Astrocyte of the cerebellum (primary cell): ENCODE measurements around the gene GALNT16.
"Not testable (repeated sequence)": the region's sequence is repeated elsewhere in the genome, so short reads cannot be mapped to it uniquely, and the experiment has no call there.

Experiments used
- DNase-seq: peaks from one replicate; pipeline ENCODE4 v3.0.0-alpha.2; 2011; ENCODE audit warnings: low read depth
- H3K4me3 ChIP-seq: 2 replicates; pipeline ENCODE4 v1.5.1; 2011; ENCODE audit warnings: mild to moderate bottlenecking, low read depth, low read length, moderate library complexity
- in situ Hi-C: cut with HindIII; loops from 2 replicates; pipeline ENCODE4 v1.10.0; 2017; ENCODE audit warnings: low sequenced_read_pairs
- TF ChIP-seq, protein P1 (sequence below): IDR thresholded peaks from 2 replicates; pipeline ENCODE4 v1.5.1; 2012; ENCODE audit warnings: low read length, low read depth, moderate library complexity, mild to moderate bottlenecking; ENCODE audit errors: missing control alignments

The GALNT16 gene

DNA sequence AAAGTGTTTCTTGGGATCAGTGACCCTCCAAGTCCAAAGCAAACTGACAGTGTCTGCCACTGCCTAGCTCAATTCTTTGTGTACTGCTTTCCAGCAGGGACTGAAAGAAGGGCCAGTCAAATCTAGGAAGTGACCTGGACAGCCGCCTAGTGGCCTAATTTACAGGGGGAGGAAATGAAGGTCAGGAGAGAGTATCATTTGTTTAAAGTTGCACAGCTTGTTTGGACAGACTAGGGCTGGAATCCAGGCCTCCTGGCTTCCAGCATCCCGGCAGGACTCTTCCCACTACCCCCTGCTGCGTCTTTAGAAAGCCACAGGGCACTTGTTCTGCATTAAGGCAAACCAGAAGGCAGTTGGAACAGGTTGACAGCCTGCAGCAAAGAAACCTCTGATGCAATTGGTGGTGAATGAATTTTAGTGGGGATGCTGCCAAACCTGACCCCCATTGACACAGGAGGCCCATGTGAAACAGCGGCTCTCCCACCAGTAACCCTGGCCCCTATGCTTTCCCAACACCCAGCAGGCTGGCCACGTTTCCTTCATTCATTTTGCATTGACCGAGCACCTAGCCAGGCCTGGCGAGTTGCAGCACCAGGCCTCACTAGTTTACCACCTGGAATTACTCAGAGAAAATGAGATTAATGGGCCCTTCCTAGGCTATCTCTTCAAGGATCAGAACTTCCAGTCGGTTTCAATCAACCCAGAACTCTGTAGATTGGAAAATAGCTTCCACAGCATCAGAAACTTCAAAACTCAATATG is 28.2 kb downstream of the GALNT16 start:
- peak; percentile 98 for DNase-seq
- in situ Hi-C loops: no loop called here
- TF ChIP-seq, protein P1, sequence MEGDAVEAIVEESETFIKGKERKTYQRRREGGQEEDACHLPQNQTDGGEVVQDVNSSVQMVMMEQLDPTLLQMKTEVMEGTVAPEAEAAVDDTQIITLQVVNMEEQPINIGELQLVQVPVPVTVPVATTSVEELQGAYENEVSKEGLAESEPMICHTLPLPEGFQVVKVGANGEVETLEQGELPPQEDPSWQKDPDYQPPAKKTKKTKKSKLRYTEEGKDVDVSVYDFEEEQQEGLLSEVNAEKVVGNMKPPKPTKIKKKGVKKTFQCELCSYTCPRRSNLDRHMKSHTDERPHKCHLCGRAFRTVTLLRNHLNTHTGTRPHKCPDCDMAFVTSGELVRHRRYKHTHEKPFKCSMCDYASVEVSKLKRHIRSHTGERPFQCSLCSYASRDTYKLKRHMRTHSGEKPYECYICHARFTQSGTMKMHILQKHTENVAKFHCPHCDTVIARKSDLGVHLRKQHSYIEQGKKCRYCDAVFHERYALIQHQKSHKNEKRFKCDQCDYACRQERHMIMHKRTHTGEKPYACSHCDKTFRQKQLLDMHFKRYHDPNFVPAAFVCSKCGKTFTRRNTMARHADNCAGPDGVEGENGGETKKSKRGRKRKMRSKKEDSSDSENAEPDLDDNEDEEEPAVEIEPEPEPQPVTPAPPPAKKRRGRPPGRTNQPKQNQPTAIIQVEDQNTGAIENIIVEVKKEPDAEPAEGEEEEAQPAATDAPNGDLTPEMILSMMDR: peak; percentile 55
- H3K4me3 ChIP-seq: no peak overlapping the region

DNA sequence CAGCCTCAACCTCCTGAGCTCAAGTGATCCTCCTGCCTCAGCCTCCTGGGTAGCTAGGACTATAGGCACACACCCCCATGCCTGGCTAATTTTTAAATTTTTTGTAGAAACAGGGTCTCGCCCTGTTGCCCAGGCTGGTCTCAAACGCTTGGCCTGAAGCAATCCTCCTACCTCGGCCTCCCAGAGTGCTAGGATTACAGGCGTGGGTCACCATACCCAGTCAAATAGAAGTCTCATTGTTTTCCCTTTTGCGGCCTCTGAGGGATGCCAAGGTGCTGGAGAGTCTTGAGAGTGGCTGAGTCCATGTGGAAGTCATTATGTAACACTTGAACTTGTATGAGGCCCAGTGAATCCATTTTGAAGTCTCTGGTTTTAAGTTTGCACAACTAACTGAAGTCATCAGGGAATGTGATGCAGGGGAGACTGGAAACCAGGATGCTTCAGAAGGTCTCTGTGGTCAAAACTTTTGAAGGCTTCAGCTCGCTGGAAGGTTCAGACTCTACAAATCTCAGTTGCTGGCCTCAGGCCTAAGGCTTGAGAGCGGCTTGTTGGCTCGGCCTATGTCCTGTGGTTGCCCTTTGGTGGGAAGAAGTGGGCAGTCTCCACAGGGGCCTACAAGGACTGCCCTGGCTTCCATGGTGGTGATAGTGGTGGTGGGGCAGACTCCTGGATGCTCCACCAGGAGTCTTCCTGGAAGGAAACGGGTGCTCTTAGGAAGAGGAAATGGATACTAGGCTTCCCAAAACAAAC is 29.2 kb downstream of the GALNT16 start:
- DNase-seq: no peak
- in situ Hi-C loops: no loop called here

DNA sequence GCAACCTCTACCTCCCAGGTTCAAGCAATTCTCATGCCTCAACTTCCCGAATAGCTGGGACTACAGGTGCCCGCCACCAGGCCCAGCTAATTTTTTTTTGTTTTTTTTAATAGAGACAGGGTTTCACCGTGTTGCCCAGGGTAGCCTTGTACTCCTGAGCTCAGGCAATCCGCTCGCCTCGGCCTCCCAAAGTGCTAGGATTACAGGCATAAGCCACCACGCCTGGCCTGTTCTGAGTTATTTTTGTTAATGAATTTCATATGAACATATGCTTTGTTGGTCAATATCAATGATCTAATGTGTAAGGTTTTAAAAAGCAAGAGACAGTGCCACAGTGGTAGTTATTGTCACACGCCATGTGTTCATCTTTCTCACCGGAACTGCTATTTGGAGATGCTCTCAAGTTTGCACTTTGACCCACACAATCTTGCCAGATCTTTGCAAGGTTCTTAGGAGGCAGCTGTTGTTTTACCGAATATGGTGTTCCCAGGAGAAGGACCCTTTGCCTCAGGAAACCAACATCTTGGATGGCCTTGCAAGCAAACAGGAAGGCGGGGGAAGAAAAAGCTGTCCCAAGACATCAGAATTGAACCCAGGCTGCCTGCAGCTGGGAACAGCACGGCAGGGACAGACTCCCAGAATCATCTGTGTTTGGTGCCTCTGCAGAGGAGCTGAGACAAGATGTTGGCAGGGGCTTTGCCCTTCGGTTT is 30.0 kb downstream of the GALNT16 start:
- DNase-seq: no peak
- TF ChIP-seq, protein P1: no peak

More for the DNA sequence above, 29.2 kb downstream of the GALNT16 start:
- TF ChIP-seq, protein P1: no peak
- no peak overlapping the region for H3K4me3 ChIP-seq

DNA sequence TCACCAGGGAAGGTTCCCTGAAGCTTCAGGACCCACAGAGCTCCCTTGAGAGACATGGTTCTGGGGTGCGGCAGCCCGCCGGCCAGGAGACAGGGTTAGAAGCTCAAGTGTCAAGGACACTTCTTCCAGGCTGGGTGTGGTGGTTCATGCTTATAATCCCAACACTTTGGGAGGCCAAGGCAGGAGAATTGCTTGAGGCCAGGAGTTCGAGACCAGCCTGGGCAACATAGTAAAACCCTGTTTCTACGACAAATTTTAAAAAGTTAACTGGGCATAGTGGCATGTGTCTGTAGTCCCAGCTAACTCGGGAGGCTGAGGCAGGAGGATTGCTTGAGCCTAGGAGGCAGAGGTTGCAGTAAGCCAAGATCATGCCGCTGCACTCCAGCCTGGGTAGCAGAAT is 30.9 kb downstream of the GALNT16 start:
- H3K4me3 ChIP-seq, DNase-seq, in situ Hi-C loops: not testable (repeated sequence)

More for the DNA sequence above, 30.0 kb downstream of the GALNT16 start:
- no peak overlapping the region for H3K4me3 ChIP-seq
- in situ Hi-C loops: no loop called here

DNA sequence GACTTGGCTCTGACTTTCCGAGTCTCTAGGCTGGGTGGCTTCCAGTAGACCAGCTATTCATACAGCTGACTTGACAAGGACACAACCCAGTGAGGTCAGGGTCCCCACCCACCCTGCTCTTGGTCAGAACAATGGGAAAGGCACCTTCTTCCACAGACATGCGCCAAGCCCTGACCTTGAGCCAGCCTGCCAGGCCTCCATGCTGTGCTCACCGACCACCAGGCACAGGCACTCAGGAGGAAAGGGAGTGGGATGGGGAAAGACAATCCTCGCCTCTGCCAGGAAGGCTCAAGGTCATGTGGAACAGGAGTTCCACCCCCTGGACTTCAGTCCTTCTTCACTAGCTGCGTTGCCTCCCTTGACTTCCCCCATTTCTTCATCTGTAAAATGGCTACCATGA is 31.4 kb downstream of the GALNT16 start:
- in situ Hi-C loops: no loop called here

DNA sequence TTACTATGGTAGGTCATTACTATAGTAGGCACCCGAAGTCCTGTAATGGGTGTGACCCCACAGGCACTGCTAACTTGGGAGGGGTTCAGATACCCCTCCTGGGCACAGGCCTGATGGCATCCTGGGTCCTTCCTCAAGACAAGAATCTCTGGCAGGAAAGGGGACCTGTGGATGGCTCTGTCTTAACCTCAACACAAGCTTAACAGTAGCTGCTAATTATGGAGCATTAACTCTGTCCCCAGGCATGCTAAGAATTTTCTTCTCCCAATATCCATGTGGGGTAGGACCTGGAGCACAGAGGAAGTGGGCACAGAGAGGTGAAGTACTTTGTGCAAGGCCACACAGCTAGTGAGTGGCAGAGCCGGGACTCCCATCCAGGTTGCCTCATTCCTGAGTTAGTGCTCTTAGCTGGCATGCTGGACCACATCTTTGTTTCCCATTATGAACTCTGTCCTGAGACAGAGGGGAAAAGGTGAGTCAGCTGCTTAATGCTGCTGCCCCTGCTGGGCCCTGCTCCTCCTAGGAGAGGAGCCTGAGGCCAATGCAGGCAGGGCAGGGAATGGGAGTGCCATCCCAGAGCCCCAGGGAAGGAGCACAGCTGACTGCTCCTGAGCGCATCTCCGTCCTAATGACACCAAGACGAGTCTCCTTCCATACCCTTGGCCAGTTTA is 32.1 kb downstream of the GALNT16 start:
- DNase-seq: no peak
- no peak overlapping the region for H3K4me3 ChIP-seq
- in situ Hi-C loops: no loop called here
- TF ChIP-seq, protein P1: no peak

More for the DNA sequence above, 31.4 kb downstream of the GALNT16 start:
- TF ChIP-seq, protein P1: no peak
- DNase-seq: no peak
- no peak overlapping the region for H3K4me3 ChIP-seq
